ENCODE results near the gene SARDH. TPM values are rescaled to one million over a fixed set of nuclear protein-coding genes. Genes with fewer than 3 reads are reported as not detected.

The SARDH gene
- total RNA-seq, 1 experiment from 2014 or later, result 9.9 TPM

- Histone ChIP-seq H3K9me2 (ENCODE audit: insufficient read depth) (no peaks in the 10 kb centered on the region), H3F3A (ENCODE audit: insufficient read depth, low read depth) (no peaks in the 10 kb centered on the region), H4K20me1 (ENCODE audit: insufficient read depth) (no peaks in the 10 kb centered on the region), H3K4me3 (no peak overlapping the region), H2AFZ (no peak overlapping the region), H3K27me3 (ENCODE audit: insufficient read depth, low read depth) (peaks cover 54% of the 10 kb centered on the region), H3K79me2 (ENCODE audit: low read depth) (no peaks in the 10 kb centered on the region), H3K27ac (no peak overlapping the region), H3K4me1 (replicated peaks; ENCODE audit: insufficient read depth) (no peaks in the 10 kb centered on the region), H3K4me2 (no peak overlapping the region), H3K9me3 (ENCODE audit: insufficient read depth, low read depth) (no peaks in the 10 kb centered on the region), H3K36me3 (ENCODE audit: low read depth) (no peaks in the 10 kb centered on the region)
- ChIA-PET POLR2A (ENCODE audit: unreplicated experiment) (no interaction called here), CTCF (interaction anchor here (0.5 kb wide), 1 partner anchor 336 kb away, joined by 3 read pairs; no protein-coding TSS in a partner anchor)
- DNase-seq, result no peak
- BruUV-seq (replicated peaks), result no TSS peak
- intact Hi-C loops (cut with micrococcal nuclease; ENCODE audit: unreplicated experiment), result loop anchor here (1.0 to 5.0 kb wide), 2 partner anchors 22 to 55 kb away; no protein-coding TSS in a partner anchor
- TF ChIP-seq EZH2 (IDR thresholded peaks at IDR 0.05; ENCODE audit: low read depth), result no peak
- TF ChIP-seq CTCF (conservative IDR thresholded peaks at IDR 0.05), result no peak
These were observed 25.7 kb downstream of the SARDH start for GRCh38 chr9:133712221-133713100.

GRCh38 chr9:133711428-133712220, 26.5 kb downstream of the SARDH start:
- Histone ChIP-seq H3K79me2 (ENCODE audit: low read depth) (no peaks in the 10 kb centered on the region), H2AFZ (no peak overlapping the region), H3K9me2 (ENCODE audit: insufficient read depth) (no peaks in the 10 kb centered on the region), H3K27ac (no peak overlapping the region), H3K27me3 (ENCODE audit: insufficient read depth, low read depth) (peaks cover 55% of the 10 kb centered on the region), H3K4me1 (replicated peaks; ENCODE audit: insufficient read depth) (no peaks in the 10 kb centered on the region), H3F3A (ENCODE audit: insufficient read depth, low read depth) (no peaks in the 10 kb centered on the region), H3K36me3 (ENCODE audit: low read depth) (no peaks in the 10 kb centered on the region), H3K9me3 (ENCODE audit: insufficient read depth, low read depth) (no peaks in the 10 kb centered on the region), H4K20me1 (ENCODE audit: insufficient read depth) (no peaks in the 10 kb centered on the region), H3K4me2 (no peak overlapping the region), H3K4me3 (no peak overlapping the region)
- ChIA-PET POLR2A (ENCODE audit: unreplicated experiment) (no interaction called here), CTCF (no interaction called here)
- peak in 1 of 2 experiments; percentile 75 for DNase-seq
- BruUV-seq (replicated peaks), result TSS peak; percentile 86
- intact Hi-C loops (cut with micrococcal nuclease; ENCODE audit: unreplicated experiment), result loop anchor here (1.0 to 5.0 kb wide), 2 partner anchors 21 to 54 kb away; no protein-coding TSS in a partner anchor
- no peak for TF ChIP-seq CTCF (conservative IDR thresholded peaks at IDR 0.05)
- TF ChIP-seq EZH2 (IDR thresholded peaks at IDR 0.05; ENCODE audit: low read depth), result no peak

GRCh38 chr9:133710661-133711427, 27.3 kb downstream of the SARDH start:
- intact Hi-C loops (cut with micrococcal nuclease; ENCODE audit: unreplicated experiment), result loop anchor here (5.0 kb wide), 1 partner anchor 54 kb away; no protein-coding TSS in a partner anchor
- H3K9me3 ChIP-seq (ENCODE audit: insufficient read depth, low read depth), result no peaks in the 10 kb centered on the region
- BruUV-seq (replicated peaks), result no TSS peak
- H3K27me3 ChIP-seq (ENCODE audit: insufficient read depth, low read depth), result peaks cover 61% of the 10 kb centered on the region
- POLR2A ChIA-PET (ENCODE audit: unreplicated experiment), result no interaction called here
- no peaks in the 10 kb centered on the region for H3K36me3 ChIP-seq (ENCODE audit: low read depth)
- no peak overlapping the region for H3K4me3 ChIP-seq
- no peaks in the 10 kb centered on the region for H3F3A ChIP-seq (ENCODE audit: insufficient read depth, low read depth)
- no peak overlapping the region for H3K27ac ChIP-seq
- no peak overlapping the region for H2AFZ ChIP-seq
- H4K20me1 ChIP-seq (ENCODE audit: insufficient read depth), result no peaks in the 10 kb centered on the region
- DNase-seq, result no peak
- CTCF ChIA-PET, result no interaction called here
- H3K4me1 ChIP-seq (replicated peaks; ENCODE audit: insufficient read depth), result no peaks in the 10 kb centered on the region
- TF ChIP-seq CTCF (conservative IDR thresholded peaks at IDR 0.05) (no peak), EZH2 (IDR thresholded peaks at IDR 0.05; ENCODE audit: low read depth) (no peak)
- no peaks in the 10 kb centered on the region for H3K9me2 ChIP-seq (ENCODE audit: insufficient read depth)
- H3K4me2 ChIP-seq, result no peak overlapping the region
- H3K79me2 ChIP-seq (ENCODE audit: low read depth), result no peaks in the 10 kb centered on the region

Measured in PC-9 (cell line).